Measurements from ENCODE around the gene CMSS1.

CMSS1 gene

GRCh38 chr3:100003609-100004503 lies 186.2 kb downstream of the CMSS1 start:
- DNase-seq = no peak

GRCh38 chr3:100004931-100005330 lies 187.3 kb downstream of the CMSS1 start:
- DNase-seq = no peak

- DNase-seq = peak; percentile 13
Measured at GRCh38 chr3:100005665-100006393, 188.2 kb downstream of the CMSS1 start.

- no peak for DNase-seq
Measured at GRCh38 chr3:100006570-100007271, 189.1 kb downstream of the CMSS1 start.

- DNase-seq = no peak
Measured at GRCh38 chr3:100007313-100007712, 189.7 kb downstream of the CMSS1 start.

GRCh38 chr3:100008081-100008698 lies 190.5 kb downstream of the CMSS1 start:
- peak; percentile 13 for DNase-seq

GRCh38 chr3:100009276-100010086 lies 191.8 kb downstream of the CMSS1 start:
- DNase-seq = no peak

GRCh38 chr3:100010087-100010417 lies 192.4 kb downstream of the CMSS1 start:
- no peak for DNase-seq

- no peak for DNase-seq
Measured at GRCh38 chr3:100018806-100019205, 201.1 kb downstream of the CMSS1 start.

- DNase-seq = no peak
Measured at GRCh38 chr3:100019719-100020118, 202.1 kb downstream of the CMSS1 start.

- no peak for DNase-seq
Measured at GRCh38 chr3:100020876-100021644, 203.4 kb downstream of the CMSS1 start.

- no peak for DNase-seq
Measured at GRCh38 chr3:100022506-100022905, 204.8 kb downstream of the CMSS1 start.

GRCh38 chr3:100023150-100023549 lies 205.5 kb downstream of the CMSS1 start:
- no peak for DNase-seq

GRCh38 chr3:100023595-100023994 lies 205.9 kb downstream of the CMSS1 start:
- DNase-seq = no peak

- DNase-seq = no peak
Measured at GRCh38 chr3:100024520-100025303, 207.1 kb downstream of the CMSS1 start.

GRCh38 chr3:100027321-100027720 lies 209.7 kb downstream of the CMSS1 start:
- no peak for DNase-seq

- no peak for DNase-seq
Measured at GRCh38 chr3:100029052-100029451, 211.4 kb downstream of the CMSS1 start.

GRCh38 chr3:100029689-100030088 lies 212.0 kb downstream of the CMSS1 start:
- DNase-seq = no peak

GRCh38 chr3:100030346-100030745 lies 212.7 kb downstream of the CMSS1 start:
- DNase-seq = no peak

- no peak for DNase-seq
Measured at GRCh38 chr3:100030914-100031425, 213.3 kb downstream of the CMSS1 start.
